Psoas muscle (tissue), 8 donors: ENCODE measurements around the gene RASGRF2. TPM values are rescaled to one million over a fixed set of nuclear protein-coding genes. Genes with fewer than 3 reads are reported as not detected.

Experiments
- ATAC-seq, 4 donors: fragments of 200-7000 bp; cut with Tn5 transposase; one replicate each; pipeline ENCODE4 v1.9.1; 2020; ENCODE audit warnings: moderate library complexity in 3 of 4, mild to moderate bottlenecking in 2 of 4
- DNase-seq, 2 donors: peaks; one replicate each; pipeline ENCODE4 v3.0.0-alpha.2; 2020
- H3K27ac ChIP-seq: fragments of 200-600 bp; one replicate; pipeline ENCODE4 v1.8.0; 2022
- H3K27me3 ChIP-seq, 3 donors: fragments of 200-600 bp in 1 of 3; one replicate each; pipeline versions ENCODE4 v1.6.1 to v1.8.0; 2013 to 2022; ENCODE audit warnings: low read length in 2 of 3, mild to moderate bottlenecking in 2 of 3, moderate library complexity in 1 of 3; ENCODE audit not compliant: insufficient read depth in 3 of 3
- H3K36me3 ChIP-seq, 2 donors: fragments of 200-600 bp in 1 of 2; one replicate each; pipeline versions ENCODE4 v1.6.1 to v1.8.0; 2013 to 2022; ENCODE audit warnings: low read depth in 1 of 2, mild to moderate bottlenecking in 1 of 2, moderate library complexity in 1 of 2; ENCODE audit not compliant: insufficient read depth in 1 of 2
- H3K4me1 ChIP-seq: fragments of 200-600 bp; one replicate; pipeline ENCODE4 v1.8.0; 2022
- H3K4me3 ChIP-seq: fragments of 200-600 bp; one replicate; pipeline ENCODE4 v1.8.0; 2022; ENCODE audit warnings: mild to moderate bottlenecking
- H3K9me3 ChIP-seq: fragments of 200-600 bp; one replicate; pipeline ENCODE4 v1.8.0; 2022
- CTCF ChIP-seq: fragments of 200-600 bp; IDR thresholded peaks from one replicate; pipeline ENCODE4 v1.8.0; 2022; ENCODE audit warnings: antibody characterized with exemption
- WGBS, 3 donors: extraction: QIAGEN DNeasy Blood & Tissue Kit; methylation state at CpG; one replicate each; pipeline versions ENCODE4 v1.1.6 to v1.1.7; 2013; 5-methylcytosine and 5-hydroxymethylcytosine counted together
- intact Hi-C, 2 donors: fragments of 100-400 bp; cut with DNase I; formaldehyde crosslinking; loops; one replicate each; pipeline versions ENCODE4 v1.11.0 to v1.14.2; 2022
- polyA plus RNA-seq, 3 donors: library from polyadenylated mRNA; stranded (reverse); fragments of 200-250 nt; gene quantifications; one replicate each; pipeline ENCODE4 v1.2.3, GENCODE V29; 2013
- total RNA-seq, 4 donors: library from RNA; stranded (reverse); fragmentation: NEBNext Ultra II Directional in 2 of 4; extraction: Animal tissue kit (Norgen Biotek cat#: 25700) in 2 of 4; gene quantifications; one replicate each; pipeline versions ENCODE4 v1.2.1 to v1.2.4, GENCODE V29; 2021 to 2023
- donor health status: healthy with polysubstance abuse.
- donor health status: DM: no; HTN: no; CAD: no; lungs with moderate emphysema.
- donor health status: Bipolar disorder and iron deficiency.
- donor health status: healthy.
- donor health status: DM: yes; HTN: yes; CAD: no.
- donor health status: DM: no; HTN: no; CAD: no.
- donor health status: DM: no; HTN: no; CAD: no.
- donor health status: DM: yes; HTN: yes; CAD: no.

The RASGRF2 gene
- total and polyA plus RNA-seq, 7 donors = 2.0 to 6.2 (median 3.2) TPM

- peak; percentile 87 for TF ChIP-seq CTCF
- H3K36me3 ChIP-seq = no peaks in the 10 kb centered on the region
- H3K4me3 ChIP-seq = peak overlapping the region; percentile 16
- H3K9me3 ChIP-seq = no peaks in the 10 kb centered on the region
- intact Hi-C loops = loop anchor here in 1 of 2 donors (5.0 kb wide), 1 partner anchor 103 kb away; no protein-coding TSS in a partner anchor
- WGBS, 3 donors = 24 to 27% (median 26%) methylated on average over 31 of the region's 31 CpGs
- ATAC-seq = peak; percentile 89 to 98 (median 96)
- H3K27me3 ChIP-seq = no peaks in the 10 kb centered on the region
- no peak overlapping the region for H3K27ac ChIP-seq
- H3K4me1 ChIP-seq = peaks cover 14% of the 10 kb centered on the region
- peak; percentile 87 to 90 for DNase-seq
Observed at GRCh38 chr5:81194633-81195334, 234.6 kb downstream of the RASGRF2 start.

GRCh38 chr5:81195335-81195929 is 235.3 kb downstream of the RASGRF2 start:
- no peak for DNase-seq
- TF ChIP-seq CTCF = no peak
- Histone ChIP-seq H3K9me3 (no peaks in the 10 kb centered on the region), H3K27ac (no peak overlapping the region), H3K27me3 (no peaks in the 10 kb centered on the region), H3K4me3 (peak overlapping the region; percentile 16), H3K4me1 (peaks cover 14% of the 10 kb centered on the region), H3K36me3 (no peaks in the 10 kb centered on the region)
- WGBS, 3 donors = 48 to 57% (median 50%) methylated on average over 5 of the region's 5 CpGs
- ATAC-seq = peak; percentile 77 to 95 (median 88)
- intact Hi-C loops = loop anchor here in 1 of 2 donors (5.0 kb wide), 1 partner anchor 102 kb away; no protein-coding TSS in a partner anchor

- TF ChIP-seq CTCF = no peak
- intact Hi-C loops = no loop called here
- DNase-seq = no peak
- H3K4me3 ChIP-seq = no peak overlapping the region
- H3K9me3 ChIP-seq = no peaks in the 10 kb centered on the region
- H3K4me1 ChIP-seq = no peaks in the 10 kb centered on the region
- no peaks in the 10 kb centered on the region for H3K27me3 ChIP-seq
- peak in 3 of 4 donors; percentile 27 to 60 (median 39) for ATAC-seq
- WGBS, 3 donors = 12 to 31% (median 23%) methylated on average over 2 of the region's 2 CpGs
- no peaks in the 10 kb centered on the region for H3K36me3 ChIP-seq
- no peak overlapping the region for H3K27ac ChIP-seq
Observed at GRCh38 chr5:81202655-81203054, 242.5 kb downstream of the RASGRF2 start.

GRCh38 chr5:81203729-81204128 is 243.6 kb downstream of the RASGRF2 start:
- TF ChIP-seq CTCF = no peak

More at GRCh38 chr5:81203729-81204128, 243.6 kb downstream of the RASGRF2 start:
- no peak overlapping the region for H3K4me3 ChIP-seq
- H3K27ac ChIP-seq = no peak overlapping the region
- WGBS, 3 donors = 87 to 90% (median 89%) methylated on average over 3 of the region's 3 CpGs
- no peaks in the 10 kb centered on the region for H3K4me1 ChIP-seq
- intact Hi-C loops = no loop called here
- no peaks in the 10 kb centered on the region for H3K9me3 ChIP-seq
- no peaks in the 10 kb centered on the region for H3K27me3 ChIP-seq
- DNase-seq (no peak), ATAC-seq (no peak)
- no peaks in the 10 kb centered on the region for H3K36me3 ChIP-seq
